NCI-H82 (cell line): ENCODE measurements around the gene WAC.

Experiments used
- DNase-seq: peaks from one replicate; lab custom pipeline; 2025; lab: John Stamatoyannopoulos, UW

WAC gene

DNA sequence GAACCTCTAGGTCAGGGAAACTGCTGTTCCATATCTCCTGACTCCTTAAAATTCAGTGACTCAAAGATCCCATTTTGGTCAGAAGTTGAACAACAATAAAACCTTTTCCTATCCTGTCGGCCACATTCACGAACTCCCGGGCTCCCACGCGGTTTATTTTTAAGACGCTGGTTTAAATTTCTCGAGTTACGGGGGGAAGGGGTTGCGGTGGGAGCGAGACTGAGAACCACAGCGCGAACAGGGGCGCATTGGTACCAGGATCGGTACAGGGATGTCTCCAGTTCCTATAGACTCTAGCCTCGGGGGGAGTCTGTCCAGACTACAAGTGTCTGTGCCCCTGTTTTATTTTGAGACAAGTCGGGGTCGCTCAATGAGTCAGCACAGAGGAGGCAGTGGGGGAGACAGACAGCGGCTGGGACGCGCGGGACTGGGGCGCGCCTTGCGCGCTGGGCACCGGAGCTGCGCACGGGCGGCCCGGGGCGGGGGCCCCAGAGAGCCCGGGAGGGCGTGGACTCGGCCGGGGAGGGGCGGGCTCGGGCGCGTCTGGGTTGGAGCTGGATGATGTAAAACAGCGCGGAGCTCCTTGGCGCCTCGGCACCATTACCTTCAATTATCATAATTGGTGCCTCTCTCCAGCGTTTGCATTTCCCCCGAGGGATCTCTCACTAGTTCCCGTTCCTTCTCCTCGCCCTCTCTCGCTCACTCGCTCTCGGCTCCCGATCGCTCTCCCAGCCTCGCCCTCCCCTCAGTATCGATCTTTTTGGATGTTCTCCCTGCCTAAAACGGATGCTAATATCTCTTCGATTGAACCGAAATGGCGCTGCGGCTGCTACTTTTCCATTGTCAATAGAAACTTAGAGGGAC lies 135.7 kb downstream of the WAC start:
- peak; percentile 68 for DNase-seq

DNA sequence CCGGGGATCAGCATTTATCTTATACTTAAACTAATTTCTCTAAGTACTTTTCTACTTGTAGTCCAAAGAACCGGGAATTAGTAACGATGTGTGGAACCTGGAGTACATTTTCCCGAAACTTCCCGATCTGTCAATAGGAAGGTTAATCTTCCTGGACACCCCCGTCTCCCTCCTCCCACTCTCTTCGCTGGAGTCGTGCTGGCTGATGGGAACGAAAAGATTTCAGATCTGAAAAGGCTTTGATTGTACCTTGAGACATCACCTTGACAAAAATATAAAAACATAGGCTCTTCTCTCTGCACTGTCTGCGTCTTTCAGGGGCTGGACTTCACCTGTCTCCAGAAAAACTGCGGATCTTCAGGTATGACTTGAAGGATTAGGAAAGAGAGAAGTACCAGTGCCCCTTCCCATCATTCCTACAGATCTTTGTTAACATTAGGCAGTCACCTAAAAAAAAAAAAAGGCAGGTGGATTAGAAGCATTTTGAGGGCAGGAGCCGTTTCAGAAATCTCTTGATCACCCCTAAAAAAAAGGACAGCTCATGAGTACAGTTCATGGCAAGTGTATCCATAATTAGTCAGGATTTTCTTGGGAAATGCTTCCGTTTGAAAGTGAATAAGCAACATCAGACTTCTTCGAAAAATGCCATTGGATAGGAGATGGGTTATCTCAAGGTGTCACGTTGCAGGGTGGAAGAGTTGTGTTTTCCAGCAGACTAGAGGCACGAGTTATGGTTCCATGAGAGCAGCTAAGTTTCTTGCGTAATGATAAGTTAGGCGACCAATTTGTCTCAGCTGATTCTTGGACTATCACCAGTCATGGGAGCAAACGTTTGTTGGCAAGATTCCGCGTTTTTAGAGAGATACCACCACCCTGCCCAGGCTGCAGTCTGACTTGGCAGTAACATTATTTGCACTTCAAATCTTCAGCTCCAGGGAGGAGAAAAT lies 136.6 kb downstream of the WAC start:
- DNase-seq = peak; percentile 38
